Measurements from ENCODE around the gene TOP3A. TPM values are rescaled to one million over a fixed set of nuclear protein-coding genes. Genes with fewer than 3 reads are reported as not detected.

TOP3A gene
- total RNA-seq, 5 donors from 2014 or later (not counting 1 experiment from before 2014, with no cell fraction given) = 34.0 to 60.4 (median 52.8) TPM

- peaks cover 27 to 38% (median 34%) of the 10 kb centered on the region in 3 donors for H3K4me1 Mint-ChIP-seq
Observed at GRCh38 chr17:18262111-18262510, 52.7 kb downstream of the TOP3A start.

DNA sequence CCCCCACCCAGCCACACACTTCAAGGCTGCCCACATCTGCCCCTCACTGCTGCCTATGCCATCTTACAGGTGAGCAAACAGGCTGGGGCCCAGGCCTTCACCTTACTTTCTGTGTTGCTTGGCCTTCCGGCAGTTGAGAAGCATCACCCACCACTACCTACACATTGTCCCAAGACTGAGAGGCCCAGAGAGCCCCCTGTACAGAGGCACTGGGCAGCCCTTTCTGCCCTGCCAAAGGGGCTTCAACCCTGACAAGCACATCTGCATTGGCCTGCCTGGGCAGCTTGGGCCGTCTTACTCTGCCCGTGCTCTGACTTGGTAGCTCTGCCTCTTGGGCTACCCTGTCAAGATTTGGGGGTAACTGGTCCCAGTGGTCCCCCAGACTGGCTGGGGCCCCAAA, 53.1 kb downstream of the TOP3A start:
- DNase-seq = no peak
- WGBS (ENCODE audit: insufficient coverage) = 100% methylated on average over 3 of the region's 3 CpGs
- no peaks in the 10 kb centered on the region for H3K9me3 Mint-ChIP-seq

More at GRCh38 chr17:18262111-18262510, 52.7 kb downstream of the TOP3A start:
- ATAC-seq (replicated peaks in 1 of 4) (no peak), DNase-seq (no peak)
- no peaks in the 10 kb centered on the region for H3K9me3 Mint-ChIP-seq
- peaks cover 12 to 47% of the 10 kb centered on the region in 2 experiments for H3K4me1 ChIP-seq (ENCODE audit: control insufficient read depth in 1 of 2, extremely low read depth in 1 of 2, insufficient read depth in 2 of 2, low read length in 2 of 2)
- no peak overlapping the region for H3K27ac ChIP-seq (ENCODE audit: low read length)
- H3K27ac Mint-ChIP-seq = peak overlapping the region; percentile 40 to 79
- H3K36me3 ChIP-seq (ENCODE audit: control insufficient read depth in 2 of 2, extremely low read depth in 1 of 2, insufficient read depth in 1 of 2, low read length in 1 of 2) = peaks cover 9 to 15% of the 10 kb centered on the region in 2 donors
- no peaks in the 10 kb centered on the region for H3K9me3 ChIP-seq
- H3K27me3 Mint-ChIP-seq = no peaks in the 10 kb centered on the region
- ChIA-PET CTCF (interaction anchor here in 1 of 2 donors (0.6 kb wide), 1 partner anchor 181 kb away, joined by 3 read pairs; no protein-coding TSS in a partner anchor), POLR2A (no interaction called here)
- H3K36me3 Mint-ChIP-seq = peaks cover 7% of the 10 kb centered on the region
- H3K4me3 Mint-ChIP-seq = peak overlapping the region; percentile 74 to 98 (median 79)
- 100% methylated on average over 1 of the region's 2 CpGs for WGBS (ENCODE audit: insufficient coverage)
- H3K27me3 ChIP-seq (replicated peaks in 1 of 2; ENCODE audit: control insufficient read depth in 2 of 2, extremely low read depth in 1 of 2, insufficient read depth in 2 of 2, low read length in 1 of 2) = no peaks in the 10 kb centered on the region
- no peak overlapping the region for H3K4me3 ChIP-seq (ENCODE audit: control insufficient read depth in 1 of 2, extremely low read depth in 1 of 2, low read length in 1 of 2)

DNA sequence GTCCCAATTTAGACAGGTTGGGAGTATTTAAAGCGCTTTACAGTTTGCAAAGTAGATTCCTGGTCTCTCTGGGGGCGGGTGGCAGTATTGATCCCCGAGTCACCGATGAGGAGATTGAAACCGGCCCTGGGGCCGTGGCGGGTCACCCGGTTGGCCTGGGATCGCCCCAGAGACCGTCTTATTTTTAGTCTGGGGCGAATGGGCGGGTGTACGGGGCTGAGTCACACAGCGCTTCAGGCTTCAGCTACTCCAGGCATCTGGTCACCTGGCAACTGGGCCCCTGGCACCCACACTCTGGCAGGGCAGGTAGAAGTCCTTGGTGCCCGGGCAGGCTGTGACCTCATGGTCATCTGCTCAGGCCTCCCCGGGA, 53.7 kb downstream of the TOP3A start:
- peak overlapping the region; percentile 78 to 80 for H3K4me3 ChIP-seq (ENCODE audit: control insufficient read depth in 1 of 2, extremely low read depth in 1 of 2, low read length in 1 of 2)
- CTCF ChIA-PET = no interaction called here

More for the DNA sequence above, 53.1 kb downstream of the TOP3A start:
- ATAC-seq (replicated peaks in 1 of 4) = no peak
- peak overlapping the region; percentile 40 to 79 for H3K27ac Mint-ChIP-seq
- H3K36me3 ChIP-seq (ENCODE audit: control insufficient read depth in 2 of 2, extremely low read depth in 1 of 2, insufficient read depth in 1 of 2, low read length in 1 of 2) = peaks cover 10 to 15% of the 10 kb centered on the region in 2 donors
- H3K9me3 ChIP-seq = no peaks in the 10 kb centered on the region
- POLR2A ChIA-PET = no interaction called here
- peak overlapping the region; percentile 89 for H3K27ac ChIP-seq (ENCODE audit: low read length)
- peak overlapping the region; percentile 78 to 80 for H3K4me3 ChIP-seq (ENCODE audit: control insufficient read depth in 1 of 2, extremely low read depth in 1 of 2, low read length in 1 of 2)
- no peaks in the 10 kb centered on the region for H3K27me3 Mint-ChIP-seq
- H3K4me3 Mint-ChIP-seq = peak overlapping the region; percentile 74 to 98 (median 79)
- CTCF ChIA-PET = no interaction called here
- H3K4me1 Mint-ChIP-seq = peaks cover 31 to 42% (median 38%) of the 10 kb centered on the region in 3 donors
- peaks cover 7% of the 10 kb centered on the region for H3K36me3 Mint-ChIP-seq
- peaks cover 15 to 52% of the 10 kb centered on the region in 2 experiments for H3K4me1 ChIP-seq (ENCODE audit: control insufficient read depth in 1 of 2, extremely low read depth in 1 of 2, insufficient read depth in 2 of 2, low read length in 2 of 2)
- H3K27me3 ChIP-seq (replicated peaks in 1 of 2; ENCODE audit: control insufficient read depth in 2 of 2, extremely low read depth in 1 of 2, insufficient read depth in 2 of 2, low read length in 1 of 2) = no peaks in the 10 kb centered on the region

DNA sequence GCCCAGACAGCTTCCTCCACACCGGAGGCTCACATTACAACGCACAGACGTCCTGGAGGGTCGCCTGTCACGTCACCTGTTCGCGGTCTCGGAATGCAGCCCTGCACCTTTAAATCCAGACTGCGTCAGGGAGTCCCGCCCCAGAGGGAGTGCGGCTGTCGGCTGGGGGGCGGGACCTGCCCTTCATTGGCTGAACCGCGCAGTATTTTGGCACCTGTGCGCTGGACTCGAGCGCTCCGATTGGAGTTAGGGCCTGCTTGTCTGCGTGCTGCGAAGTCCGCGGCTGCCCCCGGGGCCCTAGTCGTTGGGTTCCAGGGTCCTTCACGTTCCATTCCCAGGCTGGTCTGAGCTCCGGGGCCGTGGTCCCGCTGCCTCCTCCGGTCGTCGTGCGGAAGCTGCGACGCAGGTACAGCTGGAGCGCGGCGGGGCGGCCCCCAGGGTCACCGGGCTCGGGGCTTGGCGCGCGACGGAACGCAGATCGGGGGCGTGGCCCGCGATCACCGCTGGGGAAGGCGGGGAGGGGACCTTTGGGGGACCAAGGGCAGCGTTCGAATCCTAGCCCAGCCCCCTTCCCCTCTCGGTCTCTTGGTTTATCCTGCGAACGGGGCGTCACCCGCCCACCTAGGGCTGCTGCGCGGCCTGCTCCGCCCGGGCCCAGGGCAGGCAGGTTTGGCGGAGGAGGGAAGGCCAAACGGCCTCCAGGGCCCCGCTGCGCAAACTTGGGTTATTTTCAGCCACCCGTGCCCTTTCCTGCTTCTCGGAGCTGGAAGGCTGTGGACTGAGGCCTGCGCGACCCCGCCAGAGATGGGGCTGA, 54.3 kb downstream of the TOP3A start, which contains the start of gene MIEF2:
TSS of gene MIEF2 (plus strand) at position 331 of the 814 bp plus-strand sequence. CDS start 2,059 bp downstream, outside the sequence.
- Mint-ChIP-seq H3K9me3 (no peaks in the 10 kb centered on the region), H3K27me3 (no peaks in the 10 kb centered on the region), H3K27ac (peak within 1 kb of the TSS; percentile 77 to 79), H3K36me3 (peaks cover 8% of the 10 kb centered on the region), H3K4me3 (peak within 1 kb of the TSS; percentile 74 to 98 (median 79)), H3K4me1 (peaks cover 31 to 52% (median 47%) of the 10 kb centered on the region in 3 donors)
- POLR2A ChIA-PET = no interaction called here
- Histone ChIP-seq H3K4me3 (ENCODE audit: control insufficient read depth in 1 of 2, extremely low read depth in 1 of 2, low read length in 1 of 2) (peak within 1 kb of the TSS; percentile 78 to 80), H3K4me1 (ENCODE audit: control insufficient read depth in 1 of 2, extremely low read depth in 1 of 2, insufficient read depth in 2 of 2, low read length in 2 of 2) (peaks cover 17 to 63% of the 10 kb centered on the region in 2 experiments), H3K27me3 (replicated peaks in 1 of 2; ENCODE audit: control insufficient read depth in 2 of 2, extremely low read depth in 1 of 2, insufficient read depth in 2 of 2, low read length in 1 of 2) (no peaks in the 10 kb centered on the region), H3K36me3 (ENCODE audit: control insufficient read depth in 2 of 2, extremely low read depth in 1 of 2, insufficient read depth in 1 of 2, low read length in 1 of 2) (peaks cover 20 to 24% of the 10 kb centered on the region in 2 donors), H3K9me3 (no peaks in the 10 kb centered on the region), H3K27ac (ENCODE audit: low read length) (peak within 1 kb of the TSS; percentile 89)
- ATAC-seq (replicated peaks in 1 of 4) (peak; percentile 89 to 91 (median 90)), DNase-seq (peak; percentile 81 to 98 (median 92))
- WGBS (ENCODE audit: insufficient coverage) = under 1% methylated on average over 69 of the region's 72 CpGs
- CTCF ChIA-PET = interaction anchor here in 1 of 2 donors (0.6 kb wide), 1 partner anchor 289 kb away, joined by 4 read pairs; no protein-coding TSS in a partner anchor

More for the DNA sequence above, 53.7 kb downstream of the TOP3A start:
- H3K27me3 Mint-ChIP-seq = no peaks in the 10 kb centered on the region
- Histone ChIP-seq H3K36me3 (ENCODE audit: control insufficient read depth in 2 of 2, extremely low read depth in 1 of 2, insufficient read depth in 1 of 2, low read length in 1 of 2) (peaks cover 15 to 18% of the 10 kb centered on the region in 2 donors), H3K27ac (ENCODE audit: low read length) (peak overlapping the region; percentile 89), H3K4me1 (ENCODE audit: control insufficient read depth in 1 of 2, extremely low read depth in 1 of 2, insufficient read depth in 2 of 2, low read length in 2 of 2) (peaks cover 17 to 57% of the 10 kb centered on the region in 2 experiments), H3K27me3 (replicated peaks in 1 of 2; ENCODE audit: control insufficient read depth in 2 of 2, extremely low read depth in 1 of 2, insufficient read depth in 2 of 2, low read length in 1 of 2) (no peaks in the 10 kb centered on the region), H3K9me3 (no peaks in the 10 kb centered on the region)
- DNase-seq (peak in 5 of 35 experiments; percentile 13 to 32 (median 25)), ATAC-seq (replicated peaks in 1 of 4) (no peak)
- H3K27ac Mint-ChIP-seq = peak overlapping the region; percentile 74 to 79
- H3K9me3 Mint-ChIP-seq = no peaks in the 10 kb centered on the region
- POLR2A ChIA-PET = no interaction called here
- H3K4me3 Mint-ChIP-seq = peak overlapping the region; percentile 74 to 98 (median 79)
- 9% methylated on average over 16 of the region's 16 CpGs for WGBS (ENCODE audit: insufficient coverage)
- H3K4me1 Mint-ChIP-seq = peaks cover 31 to 47% (median 42%) of the 10 kb centered on the region in 3 donors
- peaks cover 8% of the 10 kb centered on the region for H3K36me3 Mint-ChIP-seq

DNA sequence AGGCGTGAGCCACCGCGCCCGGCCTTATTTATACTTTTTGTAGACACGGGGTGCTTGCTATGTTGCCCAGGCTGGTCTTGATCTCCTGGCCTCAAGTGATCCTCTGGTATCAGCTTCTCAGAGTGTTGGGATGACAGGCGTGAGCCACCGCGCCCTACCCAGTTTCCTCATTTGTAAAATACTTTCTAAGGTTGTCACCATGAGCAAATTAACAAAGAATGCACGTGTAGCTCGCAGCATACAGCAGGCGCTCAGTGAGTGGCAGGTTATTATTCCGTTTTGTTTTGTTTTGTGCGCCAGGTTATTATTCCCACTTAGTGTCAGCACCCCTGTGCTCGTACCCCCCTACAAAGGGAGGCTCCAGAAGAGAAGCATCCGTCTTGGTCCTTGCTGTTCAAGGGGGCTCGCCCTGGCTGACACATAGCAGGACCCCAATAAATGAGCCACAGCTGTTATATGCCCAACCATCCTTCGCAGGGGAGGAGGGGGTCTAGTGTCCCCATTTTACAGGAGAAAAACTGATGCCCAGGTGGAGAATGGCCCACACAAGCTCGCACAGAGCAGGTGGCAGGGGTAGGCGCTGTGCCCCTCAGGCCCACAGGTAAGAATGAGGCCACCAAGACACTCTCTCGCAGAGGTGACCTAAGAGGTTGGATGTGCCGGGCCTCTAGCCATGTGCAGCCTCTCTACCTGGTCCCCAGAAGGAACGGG, 55.0 kb downstream of the TOP3A start:
- Histone ChIP-seq H3K9me3 (no peaks in the 10 kb centered on the region), H3K4me3 (ENCODE audit: control insufficient read depth in 1 of 2, extremely low read depth in 1 of 2, low read length in 1 of 2) (peak overlapping the region; percentile 78 to 80), H3K4me1 (ENCODE audit: control insufficient read depth in 1 of 2, extremely low read depth in 1 of 2, insufficient read depth in 2 of 2, low read length in 2 of 2) (peaks cover 17 to 64% of the 10 kb centered on the region in 2 experiments), H3K27ac (ENCODE audit: low read length) (peak overlapping the region; percentile 89), H3K36me3 (ENCODE audit: control insufficient read depth in 2 of 2, extremely low read depth in 1 of 2, insufficient read depth in 1 of 2, low read length in 1 of 2) (peaks cover 25 to 28% of the 10 kb centered on the region in 2 donors), H3K27me3 (replicated peaks in 1 of 2; ENCODE audit: control insufficient read depth in 2 of 2, extremely low read depth in 1 of 2, insufficient read depth in 2 of 2, low read length in 1 of 2) (no peaks in the 10 kb centered on the region)
- CTCF ChIA-PET = interaction anchor here in 1 of 2 donors (0.6 kb wide), 1 partner anchor 289 kb away, joined by 4 read pairs; no protein-coding TSS in a partner anchor
- POLR2A ChIA-PET = interaction anchor here in 1 of 2 donors (0.8 kb wide), 1 partner anchor 10 kb away, joined by 3 read pairs; no protein-coding TSS in a partner anchor
- ATAC-seq (replicated peaks in 1 of 4) (peak in 1 of 4 experiments; percentile 0), DNase-seq (no peak)
- H3K36me3 Mint-ChIP-seq = peaks cover 14% of the 10 kb centered on the region
- 73% methylated on average over 18 of the region's 22 CpGs for WGBS (ENCODE audit: insufficient coverage)
- H3K4me3 Mint-ChIP-seq = peak overlapping the region; percentile 74 to 98 (median 79)
- no peaks in the 10 kb centered on the region for H3K27me3 Mint-ChIP-seq
- peaks cover 31 to 52% (median 48%) of the 10 kb centered on the region in 3 donors for H3K4me1 Mint-ChIP-seq
- no peaks in the 10 kb centered on the region for H3K9me3 Mint-ChIP-seq
- peak overlapping the region; percentile 77 to 79 for H3K27ac Mint-ChIP-seq
